Omental fat pad (tissue), 4 donors: Measurements from ENCODE around the gene EPAS1. TPM values are rescaled to one million over a fixed set of nuclear protein-coding genes. Genes with fewer than 3 reads are reported as not detected.

Experiments used
- ATAC-seq: fragments of 150-250 bp; one replicate; pipeline ENCODE4 v1.9.1; 2016; ENCODE audit warnings: mild to moderate bottlenecking, moderate library complexity; ENCODE audit not compliant: low FRiP score
- DNase-seq: peaks from one replicate; pipeline ENCODE4 v3.0.0-alpha.2; 2019; ENCODE audit warnings: low spot score
- CTCF ChIP-seq, 3 donors: fragments of 450-650 bp; IDR thresholded peaks; one replicate each; pipeline ENCODE4 v1.5.1; 2016 to 2017; ENCODE audit warnings: antibody characterized with exemption in 3 of 3, mild to moderate bottlenecking in 3 of 3, moderate library complexity in 2 of 3
- total RNA-seq, 4 donors: library from RNA; depleted of rRNA; stranded (reverse); fragments of >200 nt; gene quantifications; one replicate each; pipeline ENCODE4 v1.1.0, GENCODE V29; 2016

EPAS1 gene
- total RNA-seq, 4 donors from 2014 or later: 292 to 980 (median 435) TPM

DNA sequence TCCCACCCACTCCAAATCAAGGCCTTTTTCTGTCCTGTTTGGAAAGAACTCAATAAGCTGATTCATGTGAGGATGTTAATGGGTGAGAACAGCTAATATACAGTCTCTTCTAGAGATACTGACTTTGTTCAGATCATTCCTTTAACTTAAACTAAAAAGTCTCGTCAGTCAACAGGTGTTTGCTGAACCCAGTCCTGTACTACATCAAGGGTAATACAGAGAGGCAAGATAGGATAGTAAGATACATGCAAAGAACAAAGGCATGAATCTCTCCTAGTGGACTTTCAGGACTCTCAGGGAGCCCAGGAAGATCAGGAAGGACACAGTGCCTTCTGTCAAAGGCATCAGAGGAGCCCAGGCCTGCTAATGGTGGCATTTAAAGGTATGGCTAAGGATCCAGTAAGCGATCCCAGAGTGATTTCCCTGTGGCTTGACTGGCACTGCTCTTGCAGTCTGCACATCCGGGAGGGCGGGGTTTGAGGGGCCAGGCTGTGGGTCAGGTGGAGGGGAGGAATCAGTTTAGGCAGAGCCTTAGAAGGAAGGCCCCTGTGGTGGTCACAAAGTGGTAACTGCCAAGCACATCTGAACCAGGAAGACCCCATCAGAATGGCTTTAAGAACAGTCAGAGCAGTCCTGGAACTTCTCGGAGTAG is 54.0 kb downstream of the EPAS1 start:
- no peak for TF ChIP-seq CTCF (IDR thresholded peaks at IDR 0.05)
- ATAC-seq (no peak), DNase-seq (no peak)

DNA sequence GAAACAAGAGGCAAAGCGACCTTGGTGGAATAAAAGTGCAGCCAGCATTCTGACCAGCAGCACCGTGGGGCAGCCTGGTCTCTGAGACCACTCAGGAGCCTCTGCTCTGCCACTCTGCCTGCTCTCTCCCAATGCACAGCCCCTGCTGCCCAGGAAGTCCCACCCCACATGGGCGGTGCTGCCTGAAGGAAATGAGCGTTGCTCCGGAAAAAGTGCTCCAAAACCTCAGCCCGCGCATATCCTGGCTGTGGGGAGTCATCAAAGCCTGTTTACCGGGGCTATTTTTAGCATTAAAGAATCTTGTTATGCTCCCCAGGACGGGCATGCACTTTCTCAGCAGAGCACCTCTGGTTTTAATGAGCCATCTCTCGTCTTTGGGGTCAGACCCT is 54.5 kb downstream of the EPAS1 start:
- no peak for TF ChIP-seq CTCF (IDR thresholded peaks at IDR 0.05)
- DNase-seq: no peak
- ATAC-seq: no peak

DNA sequence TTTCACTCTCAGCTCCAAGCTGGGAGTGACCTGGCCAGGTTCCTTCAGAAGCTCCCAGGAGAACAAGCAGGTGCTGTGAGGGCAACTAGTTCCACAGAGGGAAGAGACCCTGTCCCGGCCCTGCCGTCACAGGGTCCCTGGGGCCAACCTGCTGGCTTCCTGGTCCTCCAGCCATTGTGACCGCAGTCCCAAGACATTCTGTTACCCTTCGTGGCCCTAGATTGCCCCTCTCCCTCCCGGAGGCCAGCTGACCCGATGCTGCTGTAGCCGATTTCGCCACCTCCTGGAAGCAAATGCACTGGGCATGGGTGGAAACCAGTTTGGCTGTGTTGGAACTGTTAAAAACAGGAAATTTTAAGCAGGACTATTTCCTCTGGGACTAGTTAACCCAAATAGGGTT is 55.4 kb downstream of the EPAS1 start:
- DNase-seq (no peak), ATAC-seq (no peak)
- TF ChIP-seq CTCF (IDR thresholded peaks at IDR 0.05): no peak

DNA sequence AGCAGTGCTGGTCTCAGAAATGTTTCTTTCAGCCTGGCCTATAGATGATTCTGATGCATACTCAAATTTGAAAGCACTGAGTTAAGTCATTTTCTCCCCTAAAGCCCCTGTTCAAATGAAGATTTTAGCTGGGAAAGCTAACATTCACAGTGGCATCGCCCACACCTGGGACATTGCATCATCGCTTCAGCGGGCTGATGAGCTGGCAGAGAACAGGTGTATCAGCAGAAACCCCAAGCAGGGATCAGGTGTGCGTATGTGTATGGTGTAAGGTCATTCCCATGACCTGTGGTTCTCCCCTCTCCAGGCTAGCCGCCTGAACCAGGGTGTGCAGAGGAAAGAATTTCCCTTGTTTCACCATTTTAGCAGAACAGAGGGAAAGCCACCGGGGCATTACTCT is 56.3 kb downstream of the EPAS1 start:
- no peak for TF ChIP-seq CTCF (IDR thresholded peaks at IDR 0.05)
- no peak for DNase-seq
- no peak for ATAC-seq

GRCh38 chr2:46355756-46356155 is 58.5 kb downstream of the EPAS1 start:
- DNase-seq (no peak), ATAC-seq (no peak)
- no peak for TF ChIP-seq CTCF (IDR thresholded peaks at IDR 0.05)

DNA sequence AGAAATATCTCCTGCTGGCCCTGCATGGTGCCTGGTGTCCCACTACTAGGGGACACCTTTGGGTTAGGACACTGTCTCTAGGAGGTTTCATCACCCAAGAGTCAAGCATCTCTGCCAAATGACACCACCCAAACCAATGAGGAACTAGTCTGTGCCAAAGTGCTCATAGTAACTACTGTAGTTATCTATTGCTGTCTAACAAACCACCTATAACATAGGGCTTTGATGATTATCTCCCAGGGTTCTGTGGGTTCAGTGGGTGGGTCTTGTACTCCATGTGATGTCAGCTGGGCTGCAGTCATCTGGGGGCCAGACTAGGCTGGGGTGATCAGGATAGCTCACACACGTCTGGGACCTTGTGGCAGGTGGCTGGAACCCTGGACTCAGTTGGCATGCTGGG is 59.8 kb downstream of the EPAS1 start:
- no peak for DNase-seq
- ATAC-seq: no peak
- no peak for TF ChIP-seq CTCF (IDR thresholded peaks at IDR 0.05)

GRCh38 chr2:46358713-46359112 is 61.5 kb downstream of the EPAS1 start:
- TF ChIP-seq CTCF (IDR thresholded peaks at IDR 0.05): no peak
- ATAC-seq: no peak
- DNase-seq: no peak
